ENCODE data around the gene RGS3. TPM values are rescaled to one million over a fixed set of nuclear protein-coding genes. Genes with fewer than 3 reads are reported as not detected.
A peak's percentile ranks its signal among the peaks of the same experiment; 100 is the strongest.

The RGS3 gene
- total and polyA plus RNA-seq, 10 of the 15 experiments (the other 5 are each of a cell fraction or from before 2014, with no cell fraction given) = 2.9 to 138 (median 28.8) TPM

- TF ChIP-seq, protein P1, sequence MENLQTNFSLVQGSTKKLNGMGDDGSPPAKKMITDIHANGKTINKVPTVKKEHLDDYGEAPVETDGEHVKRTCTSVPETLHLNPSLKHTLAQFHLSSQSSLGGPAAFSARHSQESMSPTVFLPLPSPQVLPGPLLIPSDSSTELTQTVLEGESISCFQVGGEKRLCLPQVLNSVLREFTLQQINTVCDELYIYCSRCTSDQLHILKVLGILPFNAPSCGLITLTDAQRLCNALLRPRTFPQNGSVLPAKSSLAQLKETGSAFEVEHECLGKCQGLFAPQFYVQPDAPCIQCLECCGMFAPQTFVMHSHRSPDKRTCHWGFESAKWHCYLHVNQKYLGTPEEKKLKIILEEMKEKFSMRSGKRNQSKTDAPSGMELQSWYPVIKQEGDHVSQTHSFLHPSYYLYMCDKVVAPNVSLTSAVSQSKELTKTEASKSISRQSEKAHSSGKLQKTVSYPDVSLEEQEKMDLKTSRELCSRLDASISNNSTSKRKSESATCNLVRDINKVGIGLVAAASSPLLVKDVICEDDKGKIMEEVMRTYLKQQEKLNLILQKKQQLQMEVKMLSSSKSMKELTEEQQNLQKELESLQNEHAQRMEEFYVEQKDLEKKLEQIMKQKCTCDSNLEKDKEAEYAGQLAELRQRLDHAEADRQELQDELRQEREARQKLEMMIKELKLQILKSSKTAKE (IDR thresholded peaks at IDR 0.05; ENCODE audit: low read depth, poor library complexity, severe bottlenecking) = no peak
- TF ChIP-seq SREBF1 (IDR thresholded peaks at IDR 0.05; ENCODE audit: low read length) (no peak), RBBP5 (conservative IDR thresholded peaks at IDR 0.05) (no peak), POLR2AphosphoS5 (IDR thresholded peaks at IDR 0.05; ENCODE audit: low read length) (peak; percentile 71), SMAD1 (IDR thresholded peaks at IDR 0.05; ENCODE audit: low read depth, partially characterized antibody) (no peak), STAT1 (conservative IDR thresholded peaks at IDR 0.05) (no peak), MEF2B (IDR thresholded peaks at IDR 0.05; ENCODE audit: partially characterized antibody, poor library complexity, severe bottlenecking) (no peak), IRF3 (IDR thresholded peaks at IDR 0.05) (no peak), ZBED1 (IDR thresholded peaks at IDR 0.05; ENCODE audit: borderline replicate concordance) (no peak), GATAD2B (conservative IDR thresholded peaks at IDR 0.05; ENCODE audit: low read depth) (0 out of 2 replicates have a peak, but pooled peaks have one; percentile 53), NR2C2 (IDR thresholded peaks at IDR 0.05; ENCODE audit: borderline replicate concordance, control insufficient read depth, insufficient read length, low read depth) (no peak)
- TF ChIP-seq, protein P2, sequence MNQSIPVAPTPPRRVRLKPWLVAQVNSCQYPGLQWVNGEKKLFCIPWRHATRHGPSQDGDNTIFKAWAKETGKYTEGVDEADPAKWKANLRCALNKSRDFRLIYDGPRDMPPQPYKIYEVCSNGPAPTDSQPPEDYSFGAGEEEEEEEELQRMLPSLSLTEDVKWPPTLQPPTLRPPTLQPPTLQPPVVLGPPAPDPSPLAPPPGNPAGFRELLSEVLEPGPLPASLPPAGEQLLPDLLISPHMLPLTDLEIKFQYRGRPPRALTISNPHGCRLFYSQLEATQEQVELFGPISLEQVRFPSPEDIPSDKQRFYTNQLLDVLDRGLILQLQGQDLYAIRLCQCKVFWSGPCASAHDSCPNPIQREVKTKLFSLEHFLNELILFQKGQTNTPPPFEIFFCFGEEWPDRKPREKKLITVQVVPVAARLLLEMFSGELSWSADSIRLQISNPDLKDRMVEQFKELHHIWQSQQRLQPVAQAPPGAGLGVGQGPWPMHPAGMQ (IDR thresholded peaks at IDR 0.05; ENCODE audit: borderline replicate concordance) = no peak
- TF ChIP-seq, protein P3, sequence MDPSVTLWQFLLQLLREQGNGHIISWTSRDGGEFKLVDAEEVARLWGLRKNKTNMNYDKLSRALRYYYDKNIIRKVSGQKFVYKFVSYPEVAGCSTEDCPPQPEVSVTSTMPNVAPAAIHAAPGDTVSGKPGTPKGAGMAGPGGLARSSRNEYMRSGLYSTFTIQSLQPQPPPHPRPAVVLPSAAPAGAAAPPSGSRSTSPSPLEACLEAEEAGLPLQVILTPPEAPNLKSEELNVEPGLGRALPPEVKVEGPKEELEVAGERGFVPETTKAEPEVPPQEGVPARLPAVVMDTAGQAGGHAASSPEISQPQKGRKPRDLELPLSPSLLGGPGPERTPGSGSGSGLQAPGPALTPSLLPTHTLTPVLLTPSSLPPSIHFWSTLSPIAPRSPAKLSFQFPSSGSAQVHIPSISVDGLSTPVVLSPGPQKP (IDR thresholded peaks at IDR 0.05; ENCODE audit: low read depth, low read length) = no peak
- TF ChIP-seq, protein P4, sequence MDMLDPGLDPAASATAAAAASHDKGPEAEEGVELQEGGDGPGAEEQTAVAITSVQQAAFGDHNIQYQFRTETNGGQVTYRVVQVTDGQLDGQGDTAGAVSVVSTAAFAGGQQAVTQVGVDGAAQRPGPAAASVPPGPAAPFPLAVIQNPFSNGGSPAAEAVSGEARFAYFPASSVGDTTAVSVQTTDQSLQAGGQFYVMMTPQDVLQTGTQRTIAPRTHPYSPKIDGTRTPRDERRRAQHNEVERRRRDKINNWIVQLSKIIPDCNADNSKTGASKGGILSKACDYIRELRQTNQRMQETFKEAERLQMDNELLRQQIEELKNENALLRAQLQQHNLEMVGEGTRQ (IDR thresholded peaks at IDR 0.05; ENCODE audit: borderline replicate concordance, low read depth, low read length) = no peak
Observed at GRCh38 chr9:113416149-113416721, 47.3 kb upstream of the RGS3 start (continued).

Measured in GM12878 (cell line).